GM12892 (cell line): ENCODE data around the gene SRRT.
"Not testable (repeated sequence)": the region's sequence is repeated elsewhere in the genome, so short reads cannot be mapped to it uniquely, and the experiment has no call there.

Source experiments
- DNase-seq: peaks from one replicate; pipeline ENCODE4 v3.0.0; 2011; ENCODE audit not compliant: insufficient read length
- FAIRE-seq: peaks from 2 replicates; lab custom pipeline; 2011; peaks lifted over from hg19 to GRCh38; lab: Jason Lieb, UNC
- POLR2A ChIP-seq: IDR thresholded peaks from 2 replicates; pipeline ENCODE4 v1.6.1; 2011; ENCODE audit warnings: low read depth, low read length, control low read depth
- POLR2AphosphoS5 ChIP-seq: IDR thresholded peaks from 2 replicates; pipeline ENCODE4 v1.6.1; 2011; ENCODE audit warnings: low read depth, low read length, control low read depth
- TAF1 ChIP-seq: IDR thresholded peaks from 2 replicates; pipeline ENCODE4 v1.6.1; 2011; ENCODE audit warnings: low read depth, mild to moderate bottlenecking, control low read depth, low read length, borderline replicate concordance

Gene SRRT

DNA sequence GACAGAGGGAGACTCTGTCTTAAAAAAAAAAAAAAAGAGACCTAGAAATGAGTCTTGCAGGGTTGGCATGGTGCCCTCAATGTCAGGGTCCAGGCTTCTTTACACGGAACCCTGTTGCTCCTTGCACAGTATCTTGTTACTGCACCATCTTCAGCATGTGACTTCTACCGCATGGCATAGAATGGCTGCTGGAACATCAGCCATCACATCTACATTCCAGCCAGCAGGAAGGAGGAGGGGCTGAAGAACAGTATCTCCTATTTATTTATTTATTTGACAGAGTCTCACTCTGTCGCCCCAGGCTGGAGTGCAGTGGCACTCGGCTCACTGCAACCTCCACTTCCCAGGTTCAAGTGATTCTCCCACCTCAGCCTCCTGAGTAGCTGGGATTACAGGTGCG is 24.5 kb downstream of the SRRT start:
- FAIRE-seq: no peak
- no peak for TF ChIP-seq POLR2A
- TF ChIP-seq POLR2AphosphoS5: no peak
- TF ChIP-seq TAF1: no peak
- no peak for DNase-seq

DNA sequence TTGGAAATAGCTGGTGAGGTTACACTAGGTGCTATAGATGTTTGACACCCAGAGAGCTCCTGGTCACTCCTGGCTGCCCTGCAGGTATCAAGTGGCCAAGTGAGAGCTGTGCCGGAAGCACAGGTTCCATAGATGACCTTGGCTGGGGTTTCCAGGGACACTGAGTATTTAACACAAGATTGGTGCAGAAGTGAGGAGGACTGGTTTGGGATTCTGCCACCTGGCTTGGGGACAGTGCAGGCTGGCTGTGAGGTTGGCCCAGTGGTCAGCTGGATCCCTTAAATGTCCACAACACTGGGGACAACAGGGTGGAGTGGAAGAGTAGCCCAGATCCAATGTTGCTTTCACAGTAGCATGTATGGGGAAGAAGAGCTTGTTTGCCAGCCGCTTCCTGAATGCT is 26.1 kb downstream of the SRRT start:
- no peak for TF ChIP-seq POLR2AphosphoS5
- FAIRE-seq (no peak), DNase-seq (no peak)

DNA sequence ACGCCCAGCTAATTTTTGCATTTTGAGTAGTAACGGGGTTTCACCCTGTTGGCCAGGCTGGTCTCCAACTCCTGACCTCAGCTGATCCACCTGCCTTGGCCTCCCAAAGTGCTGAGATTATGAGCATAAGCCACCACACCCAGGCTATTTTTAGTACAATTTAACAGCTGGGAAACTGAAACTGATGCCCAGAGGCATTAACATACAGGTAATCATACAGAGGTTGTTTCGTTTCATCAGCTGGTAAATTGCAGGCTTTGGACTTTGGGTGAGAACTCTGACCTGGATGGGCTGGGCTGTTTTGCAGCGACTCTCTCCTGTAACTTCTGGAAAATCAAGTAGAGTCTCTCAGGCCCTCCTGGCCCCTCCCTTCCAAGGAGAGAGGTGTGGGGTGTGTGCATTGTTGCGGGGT is 27.0 kb downstream of the SRRT start:
- DNase-seq: no peak
- TF ChIP-seq TAF1 (no peak), POLR2A (no peak), POLR2AphosphoS5 (no peak)
- FAIRE-seq: no peak

DNA sequence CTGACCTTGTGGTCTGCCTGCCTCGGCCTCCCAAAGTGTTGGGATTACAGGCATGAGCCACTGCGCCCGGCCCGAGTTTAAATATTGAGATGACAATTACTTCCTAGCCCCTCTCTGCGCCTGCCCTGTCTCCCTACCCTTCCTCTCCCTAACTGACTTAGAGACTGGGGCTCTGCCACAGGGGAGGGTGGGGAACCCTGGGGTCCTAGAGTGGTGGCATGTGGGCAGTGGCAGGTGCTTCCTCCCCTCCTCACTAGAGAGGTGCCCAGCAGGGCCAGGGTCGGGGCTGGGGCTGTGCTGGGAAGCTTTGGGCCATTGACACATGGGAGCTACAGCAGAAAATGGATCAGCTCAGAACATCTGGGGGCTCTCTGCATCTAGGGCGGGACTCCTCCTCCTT is 27.7 kb downstream of the SRRT start:
- TF ChIP-seq POLR2A (no peak), TAF1 (no peak), POLR2AphosphoS5 (no peak)
- no peak for FAIRE-seq
- no peak for DNase-seq

DNA sequence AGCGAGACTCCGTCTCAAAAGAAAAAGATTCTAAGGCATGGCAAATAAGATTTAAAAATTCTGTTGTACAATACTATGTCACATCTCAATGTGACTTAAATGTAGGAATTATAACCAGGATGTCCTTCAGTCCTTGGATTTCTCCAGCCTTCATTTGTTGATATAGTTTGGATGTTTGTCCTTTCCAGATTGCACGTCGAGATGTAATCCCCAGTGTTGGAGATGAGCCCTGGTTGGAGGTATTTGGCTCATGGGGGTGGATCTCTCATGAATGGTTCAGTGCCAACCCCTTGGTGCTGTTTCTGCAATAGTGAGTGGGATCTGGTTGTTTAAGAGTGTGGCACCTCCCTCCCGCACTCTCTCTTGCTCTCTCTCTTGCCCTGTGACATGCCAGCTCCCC is 33.6 kb downstream of the SRRT start:
- DNase-seq: no peak
- FAIRE-seq: no peak
- TF ChIP-seq POLR2AphosphoS5 (no peak), TAF1 (no peak), POLR2A (no peak)

DNA sequence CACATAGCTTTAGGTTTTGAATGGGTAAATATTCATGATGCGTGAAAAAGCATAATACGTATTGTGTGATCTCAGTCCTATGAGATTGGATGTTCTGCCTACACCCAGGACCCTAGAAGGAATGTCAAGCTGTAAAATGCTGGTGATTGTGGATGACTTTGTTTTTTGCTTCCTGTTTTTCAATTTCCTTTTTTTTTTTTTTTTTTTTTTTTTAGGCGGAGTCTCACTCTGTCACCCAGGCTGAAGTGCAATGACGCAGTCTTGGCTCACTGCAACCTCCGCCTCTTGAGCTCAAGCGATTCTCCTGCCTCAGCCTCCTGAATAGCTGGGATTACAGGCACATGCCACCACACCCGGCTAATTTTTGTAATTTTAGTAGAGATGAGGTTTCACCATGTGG is 35.5 kb downstream of the SRRT start:
- not testable (repeated sequence) for DNase-seq, FAIRE-seq

DNA sequence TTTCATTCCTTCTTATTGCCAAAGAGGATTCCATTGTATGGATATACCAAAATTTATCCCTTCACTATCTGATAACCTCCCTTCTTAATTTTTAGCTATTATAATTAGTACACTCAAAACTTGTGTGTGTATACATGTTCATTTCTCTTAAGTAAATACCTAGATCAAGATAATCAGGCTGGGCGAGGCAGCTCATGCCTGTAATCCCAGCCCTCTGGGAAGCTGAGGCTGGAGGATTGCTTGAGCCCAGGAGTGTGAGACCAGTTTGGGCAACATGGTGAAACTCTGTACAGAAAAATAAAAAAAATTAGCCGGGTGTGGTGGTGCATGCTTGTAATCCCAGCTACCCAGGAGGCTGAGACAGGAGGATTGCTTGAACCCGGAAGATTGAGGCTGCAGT is 36.6 kb downstream of the SRRT start:
- TF ChIP-seq POLR2AphosphoS5: no peak
- no peak for TF ChIP-seq TAF1
- no peak for TF ChIP-seq POLR2A
- FAIRE-seq (no peak), DNase-seq (no peak)

DNA sequence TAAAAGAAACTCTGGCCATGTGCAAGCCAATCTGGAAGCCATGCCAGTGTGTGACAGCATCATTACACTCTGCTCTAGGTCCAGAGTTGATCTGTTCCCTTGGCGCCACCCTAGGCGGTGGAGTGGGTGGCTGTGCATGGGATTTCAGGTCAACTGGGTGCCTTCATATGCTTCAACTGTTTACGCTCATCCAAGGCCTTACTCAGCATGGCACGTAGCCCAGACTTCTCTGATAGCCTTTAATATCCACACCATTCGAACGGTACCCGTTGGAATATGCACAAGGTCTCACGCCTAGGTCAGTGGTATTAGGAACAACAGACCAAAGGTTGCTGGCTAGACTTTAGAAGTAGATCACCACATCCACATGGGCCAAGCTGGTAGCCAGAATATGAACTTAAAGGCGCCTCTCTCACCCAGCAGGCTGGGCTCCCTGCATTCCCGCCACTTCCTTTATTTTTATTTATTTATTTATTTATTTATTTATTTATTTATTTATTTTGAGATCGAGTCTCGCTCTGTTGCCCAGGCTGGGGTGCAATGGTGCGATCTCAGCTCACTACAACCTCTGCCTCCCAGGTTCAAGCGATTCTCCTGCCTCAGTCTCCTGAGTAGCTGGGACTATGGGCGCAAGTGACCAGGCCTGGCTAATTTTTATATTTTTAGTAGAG is 39.4 kb downstream of the SRRT start:
- no peak for DNase-seq
- FAIRE-seq: no peak
- no peak for TF ChIP-seq TAF1
- TF ChIP-seq POLR2A: no peak
- TF ChIP-seq POLR2AphosphoS5: no peak

DNA sequence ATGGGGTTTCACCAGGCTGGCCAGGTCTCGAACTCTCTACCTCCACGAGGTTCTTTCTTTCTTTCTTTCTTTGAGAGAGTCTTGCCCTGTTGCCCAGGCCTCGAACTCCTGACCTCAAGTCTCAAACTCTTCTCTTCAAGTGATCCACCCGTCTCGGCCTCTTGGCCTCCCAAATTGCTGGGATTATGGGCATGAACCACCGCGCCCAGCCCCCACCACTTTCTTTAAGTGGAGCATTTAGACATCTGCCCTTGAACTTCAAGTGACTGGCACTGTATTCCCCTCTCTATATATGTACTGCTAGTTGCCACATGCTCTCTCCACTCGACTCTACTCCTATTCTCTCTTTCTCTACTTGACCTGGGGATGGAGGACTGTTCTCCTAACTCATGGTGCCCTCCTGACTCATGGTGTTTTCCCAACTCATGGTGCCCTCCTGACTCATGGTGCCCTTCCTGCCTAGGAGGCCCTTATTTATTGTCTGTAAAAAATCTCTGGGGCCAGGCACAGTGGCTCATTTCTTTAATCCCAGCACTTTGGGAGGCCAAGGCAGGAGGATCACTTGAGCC is 40.1 kb downstream of the SRRT start:
- TF ChIP-seq TAF1 (no peak), POLR2A (no peak), POLR2AphosphoS5 (no peak)
- FAIRE-seq: no peak
- DNase-seq: no peak

DNA sequence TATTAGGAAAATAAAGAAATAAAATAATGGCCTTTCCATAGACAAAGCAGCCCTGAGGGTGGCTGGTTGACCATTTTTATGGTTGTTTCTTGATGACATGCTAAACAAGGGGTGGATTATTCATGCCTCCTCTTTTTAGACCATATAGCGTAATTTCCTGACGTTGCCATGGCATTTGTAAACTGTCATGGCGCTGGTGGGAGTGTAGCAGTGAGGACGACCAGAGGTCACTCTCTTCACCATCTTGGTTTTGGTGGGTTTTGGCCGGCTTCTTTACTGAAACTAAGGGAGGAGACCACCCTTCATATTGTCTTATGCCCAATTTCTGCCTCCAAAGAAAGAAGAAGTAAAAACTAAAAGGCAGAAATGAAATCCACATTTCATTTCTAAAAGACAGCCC is 44.4 kb downstream of the SRRT start:
- DNase-seq, FAIRE-seq: not testable (repeated sequence)

DNA sequence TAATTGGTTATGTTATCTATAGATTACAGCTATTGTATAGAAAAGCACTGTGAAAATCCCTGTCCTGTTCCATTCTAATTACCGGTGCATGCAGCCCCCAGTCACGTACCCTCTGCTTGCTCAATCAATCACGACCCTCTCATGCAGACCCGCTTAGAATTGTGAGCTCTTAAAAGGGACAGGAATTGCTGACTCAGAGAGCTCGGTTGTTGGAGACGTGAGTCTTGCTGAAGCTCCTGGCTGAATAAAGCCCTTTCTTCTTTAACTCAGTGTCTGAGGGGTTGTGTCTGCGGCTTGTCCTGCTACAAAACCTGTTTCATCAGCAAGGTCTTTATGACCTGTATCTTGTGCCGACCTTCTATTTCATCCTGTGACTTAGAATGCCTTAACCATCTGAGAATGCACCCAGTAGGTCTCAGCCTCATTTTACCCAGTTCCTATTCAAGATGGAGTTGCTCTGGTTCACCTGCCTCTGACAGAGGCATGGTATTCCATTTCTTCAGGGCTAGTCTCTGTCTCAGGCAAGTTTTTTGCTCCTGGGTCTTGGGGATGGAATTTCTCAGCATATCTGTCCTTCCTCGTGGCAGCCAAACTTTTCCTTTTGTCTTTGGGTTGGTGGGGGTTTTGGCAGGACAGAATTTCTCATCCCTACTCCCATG is 45.0 kb downstream of the SRRT start:
- not testable (repeated sequence) for DNase-seq, FAIRE-seq

DNA sequence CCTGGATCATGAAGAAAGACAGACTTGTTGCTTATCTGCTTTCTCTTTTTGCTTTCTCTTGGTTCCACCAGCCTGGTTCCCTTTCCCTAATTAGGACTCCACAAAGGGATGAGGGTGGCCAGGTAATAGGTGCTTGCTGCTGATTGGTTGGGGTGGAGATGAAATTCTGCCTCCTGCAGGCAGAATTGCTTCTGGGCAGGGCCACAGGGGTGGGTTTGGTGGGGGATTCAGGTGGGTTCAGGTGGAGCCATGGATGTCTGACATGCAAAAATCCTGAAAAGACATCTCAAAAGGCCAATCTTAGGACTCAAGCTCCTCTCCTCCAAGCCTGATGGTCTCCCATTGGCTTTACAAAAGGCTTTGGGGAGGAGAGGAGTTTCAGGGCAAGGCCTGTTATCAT is 46.1 kb downstream of the SRRT start:
- DNase-seq (no peak), FAIRE-seq (no peak)
- no peak for TF ChIP-seq POLR2A
- TF ChIP-seq POLR2AphosphoS5: no peak
- TF ChIP-seq TAF1: no peak

DNA sequence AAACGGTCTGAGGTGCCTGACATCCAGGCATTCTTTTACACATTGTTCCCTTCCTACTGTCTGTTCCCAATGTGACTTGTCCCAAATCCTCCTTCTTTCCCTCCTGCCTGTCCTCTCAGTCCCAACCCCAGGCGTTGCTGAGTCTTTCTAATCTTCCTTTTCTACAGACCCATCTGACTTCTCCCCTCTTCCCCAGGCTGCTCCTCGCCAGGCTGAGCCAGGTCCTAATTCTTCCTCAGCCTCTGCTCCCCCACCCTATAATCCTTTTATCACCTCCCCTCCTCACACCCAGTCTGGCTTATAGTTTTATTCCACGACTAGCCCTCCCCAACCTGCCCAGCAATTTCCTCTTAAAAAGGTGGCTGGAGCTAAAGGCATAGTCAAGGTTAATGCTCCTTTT is 48.7 kb downstream of the SRRT start:
- DNase-seq, FAIRE-seq: not testable (repeated sequence)
